Right hindlimb (tissue), 1 donor: Measurements from ENCODE around the gene GNG13.
"Not testable (repeated sequence)": the region's sequence is repeated elsewhere in the genome, so short reads cannot be mapped to it uniquely, and the experiment has no call there.

Experiments
- DNase-seq: peaks from one replicate; pipeline ENCODE4 v3.0.0-alpha.2; 2018

The GNG13 gene

DNA sequence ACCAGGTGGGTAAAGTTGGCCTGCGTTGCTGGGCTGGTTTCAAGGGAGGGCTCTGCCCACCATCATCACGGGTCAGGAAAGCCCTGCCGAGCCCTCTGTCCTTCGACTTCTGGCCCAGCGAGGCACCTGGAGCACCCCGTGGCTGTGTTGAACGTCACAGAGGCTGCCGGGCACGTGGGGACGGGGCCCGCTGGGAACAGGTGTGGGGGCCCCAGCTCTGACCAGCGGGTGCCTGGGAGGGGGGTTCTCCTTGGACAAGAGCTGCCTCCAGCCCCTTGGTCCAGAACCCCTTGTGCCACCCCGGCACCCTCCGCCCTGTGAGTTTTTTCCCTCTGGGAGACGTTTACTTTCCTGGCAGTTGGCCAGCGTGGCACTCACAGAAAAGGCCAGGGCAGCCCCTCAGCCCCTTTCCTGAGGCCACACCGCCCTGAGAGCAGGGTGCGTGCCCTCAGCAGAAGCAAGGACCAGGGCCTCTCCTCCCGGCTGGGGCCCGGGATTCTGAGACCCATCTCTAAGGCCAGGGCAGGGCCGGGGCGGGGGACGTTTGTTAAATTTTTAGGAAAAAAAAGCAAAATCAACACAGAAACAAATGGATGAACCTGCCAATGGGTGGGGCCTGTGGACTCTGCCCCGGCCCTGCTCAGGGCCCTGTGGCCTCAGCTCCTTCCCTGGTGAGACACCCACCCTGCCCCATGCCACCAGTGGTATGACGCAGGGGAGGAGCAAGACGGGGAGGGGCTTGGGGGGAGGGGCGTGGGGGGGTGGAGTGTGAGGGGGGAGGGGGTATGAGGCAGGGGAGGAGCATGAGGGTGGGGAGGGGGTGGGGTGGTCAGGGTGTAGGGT lies 31.3 kb upstream of the GNG13 start:
- DNase-seq = no peak

DNA sequence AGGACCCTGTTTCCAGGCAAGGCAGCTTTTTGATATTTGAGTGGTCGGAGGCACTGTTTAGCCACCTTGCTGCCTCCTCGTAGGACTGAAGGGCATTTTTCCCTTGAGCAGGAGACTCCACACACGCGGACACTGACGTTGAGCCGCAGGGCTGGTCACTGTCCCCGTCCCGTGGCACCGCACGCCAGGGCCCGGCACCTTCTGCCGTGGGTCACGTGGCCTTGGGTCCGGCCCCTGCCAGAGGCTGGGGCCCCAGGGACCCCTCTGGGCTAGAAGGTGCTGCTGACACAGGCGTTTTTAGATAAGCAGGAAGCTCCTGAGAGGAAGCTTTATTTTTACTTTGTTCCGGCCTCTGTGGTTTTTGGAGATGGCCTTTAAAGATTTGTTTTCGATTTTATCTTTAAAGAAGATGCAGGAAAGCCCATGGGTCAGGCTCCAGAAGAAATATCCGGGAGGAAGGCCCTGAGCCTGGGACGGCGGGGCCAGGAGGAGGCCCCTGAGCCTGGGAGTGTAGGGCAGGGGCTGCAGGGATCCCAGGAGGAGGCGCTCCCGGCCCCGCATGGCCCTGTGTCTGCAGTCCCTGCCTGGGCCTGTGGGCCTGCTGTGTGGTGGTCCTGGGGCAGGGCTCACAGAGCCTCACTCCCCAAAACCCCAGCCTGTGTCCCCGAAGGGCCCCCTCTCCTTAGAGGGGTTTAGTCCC lies 30.5 kb upstream of the GNG13 start:
- DNase-seq = no peak

DNA sequence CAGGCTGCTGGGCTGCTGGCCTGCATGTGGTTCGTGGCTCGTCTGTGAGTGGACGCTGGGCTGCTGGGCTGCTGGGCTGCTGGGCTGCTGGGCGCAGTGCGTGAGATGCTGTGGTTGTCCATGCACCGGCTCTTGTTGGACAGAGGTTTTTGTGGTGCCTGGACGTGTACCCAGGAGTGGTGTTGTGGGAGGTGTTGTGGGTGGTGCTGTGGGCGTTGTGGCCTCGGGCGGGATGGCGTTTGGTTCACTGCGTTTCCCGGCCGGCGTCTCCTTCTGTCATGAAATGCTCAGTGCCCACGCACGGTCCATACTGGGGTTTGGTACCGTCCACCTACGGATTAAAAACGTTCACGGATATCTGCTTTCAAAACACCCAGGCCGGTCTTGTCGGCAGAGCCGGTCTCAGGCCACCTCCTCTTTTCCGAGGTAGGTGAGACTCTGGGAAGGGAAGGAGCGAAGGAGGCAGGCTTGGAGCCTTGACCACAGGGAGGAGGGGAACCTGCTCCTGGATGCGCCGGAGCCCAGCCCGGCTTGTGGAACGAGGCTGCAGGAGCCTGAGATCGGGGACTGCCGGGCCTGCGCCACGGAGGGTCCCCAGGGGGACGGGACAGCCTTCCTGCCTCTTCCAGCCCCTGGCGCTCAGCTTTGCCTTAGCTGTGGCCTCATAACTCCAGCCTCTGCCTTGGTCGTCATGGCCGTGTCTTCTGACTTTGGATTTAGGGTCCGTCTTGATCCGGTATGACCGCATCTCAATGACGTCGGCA lies 29.8 kb upstream of the GNG13 start:
- DNase-seq = no peak

DNA sequence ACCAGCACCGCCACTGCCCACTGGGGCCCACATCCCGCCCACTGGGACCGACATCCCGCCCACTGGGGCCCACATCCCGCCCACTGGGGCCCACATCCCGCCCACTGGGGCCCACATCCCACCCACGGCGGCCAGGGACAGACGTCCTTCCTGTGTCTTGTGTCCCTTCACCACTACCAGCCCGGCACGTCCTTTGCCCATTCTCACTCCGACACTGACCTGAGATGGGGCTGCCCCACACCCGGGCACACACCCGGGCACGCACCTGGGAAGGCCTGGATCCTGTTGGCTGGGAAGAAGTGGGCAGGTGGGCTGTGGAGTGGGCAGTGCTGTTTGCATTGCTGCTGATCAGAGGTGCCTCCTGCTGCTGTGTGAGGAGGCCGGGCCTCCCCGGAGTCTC lies 28.4 kb upstream of the GNG13 start:
- no peak for DNase-seq

DNA sequence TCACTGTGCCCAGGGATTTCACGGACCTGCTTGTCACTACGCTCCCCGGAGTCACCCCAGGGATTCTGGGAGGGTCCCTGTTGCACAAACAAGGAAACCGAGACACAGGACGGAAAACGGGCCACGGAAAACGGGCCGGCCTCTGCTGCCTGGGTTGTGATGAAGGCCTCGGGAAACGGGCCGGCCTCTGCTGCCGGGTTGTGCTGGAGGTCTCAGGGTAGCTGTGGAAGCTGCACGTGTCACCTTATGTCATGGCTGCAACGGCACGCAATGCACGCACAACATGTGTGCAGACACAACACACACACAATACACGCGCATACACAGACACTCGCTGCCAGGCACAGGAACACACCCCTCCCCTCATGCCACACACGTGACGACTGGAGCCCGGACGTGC lies 27.0 kb upstream of the GNG13 start:
- DNase-seq = no peak

DNA sequence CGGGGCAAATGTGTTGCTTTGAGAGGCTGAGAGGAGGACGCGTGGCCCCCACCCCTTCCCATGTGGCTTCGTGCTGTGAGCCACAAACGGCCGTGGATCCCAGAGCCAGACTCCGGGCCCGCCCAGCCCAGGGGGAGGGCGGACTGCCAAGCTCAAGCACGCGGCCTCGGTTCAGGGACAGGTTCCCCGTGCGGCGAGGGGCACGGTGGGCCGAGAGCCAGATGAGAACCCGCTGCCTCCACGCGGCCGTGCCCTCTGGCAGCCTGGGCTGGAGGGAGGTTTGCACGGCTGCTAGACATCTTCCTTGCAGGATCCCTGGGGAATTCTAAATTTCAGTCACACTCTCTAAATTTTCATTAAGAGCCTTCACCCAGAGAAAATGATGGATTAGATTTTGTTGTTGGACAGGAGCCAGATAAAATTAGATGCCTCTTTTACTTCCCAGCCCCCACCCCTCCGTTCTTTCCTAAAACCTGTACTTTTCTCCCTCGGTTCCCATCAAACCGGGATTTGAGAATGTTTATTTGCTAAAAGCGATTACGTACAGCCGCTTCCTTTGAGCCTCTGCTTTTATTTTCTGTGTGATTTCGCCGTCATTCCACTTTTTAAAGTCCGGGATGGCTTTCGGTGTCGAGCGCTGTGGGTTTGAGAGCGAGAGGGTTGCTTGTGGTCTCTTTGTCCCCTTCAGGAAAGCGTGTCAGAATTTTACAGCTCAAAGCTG lies 25.0 kb upstream of the GNG13 start:
- DNase-seq = peak; percentile 77

DNA sequence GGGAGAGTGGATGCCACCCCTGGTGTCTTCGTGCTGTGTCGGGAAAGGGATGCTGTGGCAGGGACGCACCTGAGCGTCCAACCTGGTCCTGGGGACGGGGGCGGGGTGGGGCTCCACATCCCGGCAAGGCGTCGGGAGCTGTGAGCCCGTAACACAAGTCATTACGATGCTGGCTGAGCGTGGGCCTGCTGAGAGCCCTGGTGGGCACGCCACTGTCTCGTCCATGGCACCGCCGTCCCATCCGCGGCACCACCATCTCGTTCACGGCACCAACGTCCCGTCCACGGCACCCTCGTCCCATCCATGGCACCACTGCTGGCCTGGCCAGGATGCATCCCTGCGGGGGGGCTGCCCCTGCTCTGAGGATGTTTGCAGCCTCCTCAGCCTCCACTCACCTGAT lies 24.1 kb upstream of the GNG13 start:
- DNase-seq = no peak

DNA sequence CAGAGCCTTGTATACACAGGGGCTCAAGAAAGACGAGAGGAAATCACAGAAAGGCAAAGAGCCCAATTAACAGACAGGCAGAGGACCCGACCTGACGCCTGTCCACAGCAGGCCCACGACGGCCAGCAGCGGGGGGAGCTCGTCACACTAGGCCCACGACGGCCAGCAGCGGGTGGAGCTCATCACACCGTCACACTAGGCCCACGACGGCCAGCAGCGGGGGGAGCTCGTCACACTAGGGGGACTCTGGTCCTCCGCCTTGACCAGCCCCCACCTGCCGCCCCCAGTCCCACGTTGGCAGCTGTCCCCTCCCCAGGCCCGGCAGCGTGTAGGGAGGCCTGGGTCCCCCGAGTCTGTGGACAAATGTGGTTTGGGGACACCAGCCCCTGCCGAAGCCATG lies 23.7 kb upstream of the GNG13 start:
- DNase-seq = no peak

DNA sequence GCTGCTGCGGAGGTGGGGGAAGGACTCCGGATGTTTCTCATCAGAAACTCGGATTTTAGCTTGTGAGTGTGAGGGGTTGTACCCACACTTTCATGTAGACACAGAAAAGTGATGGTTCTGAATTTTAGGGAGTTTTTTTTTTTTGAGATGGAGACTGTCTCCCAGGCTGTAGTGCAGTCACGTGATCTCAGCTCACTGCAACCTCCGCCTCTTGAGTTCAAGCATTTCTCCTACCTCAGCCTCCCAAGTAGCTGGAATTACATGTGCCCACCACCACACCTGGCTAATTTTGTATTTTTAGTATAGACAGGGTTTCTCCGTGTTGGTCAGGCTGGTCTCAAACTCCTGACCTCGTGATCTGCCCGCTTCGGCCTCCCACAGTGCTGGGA lies 22.4 kb upstream of the GNG13 start:
- DNase-seq = no peak

DNA sequence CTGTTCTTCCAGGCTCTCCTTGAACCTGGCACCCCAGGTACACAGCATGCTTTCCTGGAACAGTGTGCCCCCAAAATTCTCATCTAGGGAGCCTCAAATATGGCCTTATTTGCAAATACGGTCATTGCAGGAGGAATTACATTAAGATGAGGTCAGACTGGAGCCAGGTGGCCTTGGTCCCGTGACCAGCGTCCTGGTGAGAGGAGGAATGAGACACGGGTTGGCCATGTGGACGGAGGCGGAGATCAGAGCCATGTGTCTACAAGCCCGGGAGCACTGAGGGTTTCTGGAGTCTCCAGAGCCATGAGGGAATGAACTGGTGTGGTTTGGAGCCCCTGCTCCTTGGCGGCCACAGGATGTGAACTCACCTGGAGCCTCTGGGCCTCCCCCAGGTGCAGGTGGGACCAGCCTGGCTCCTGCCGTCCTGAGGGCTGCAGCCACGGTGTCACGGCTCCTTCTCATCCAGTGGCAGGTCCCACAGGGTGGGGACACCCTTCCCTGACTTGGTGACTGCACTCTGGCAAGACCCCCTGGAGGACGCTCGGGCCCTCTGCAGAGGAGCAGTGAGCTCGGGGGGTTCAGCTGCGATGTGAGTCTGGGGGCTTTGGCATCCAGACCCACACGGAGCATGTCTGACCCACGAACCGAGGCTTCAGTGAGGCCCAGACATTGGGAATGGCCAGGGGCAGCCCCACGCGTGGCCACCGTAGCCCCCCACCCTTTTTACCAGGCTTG lies 21.8 kb upstream of the GNG13 start:
- DNase-seq = no peak

DNA sequence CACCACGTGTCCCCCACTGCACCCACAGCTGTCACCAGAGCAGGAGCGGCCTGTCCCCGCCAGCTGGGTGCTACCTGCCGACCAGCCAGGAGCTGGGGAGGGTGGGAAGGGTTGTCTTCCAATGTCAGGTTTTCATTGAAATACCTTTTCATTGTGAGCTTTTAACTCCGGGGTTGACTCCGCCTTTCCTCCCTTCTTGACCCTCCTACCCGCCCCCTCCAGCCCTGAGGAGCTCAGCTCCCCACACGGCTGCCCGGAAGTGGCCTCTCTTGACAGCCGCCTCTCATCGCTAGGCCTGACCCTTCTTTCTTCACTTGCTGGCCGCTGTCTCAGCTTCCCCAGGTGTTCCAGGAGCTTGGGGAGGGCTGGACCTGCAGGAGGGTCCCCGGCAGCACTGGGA lies 21.2 kb upstream of the GNG13 start:
- no peak for DNase-seq

DNA sequence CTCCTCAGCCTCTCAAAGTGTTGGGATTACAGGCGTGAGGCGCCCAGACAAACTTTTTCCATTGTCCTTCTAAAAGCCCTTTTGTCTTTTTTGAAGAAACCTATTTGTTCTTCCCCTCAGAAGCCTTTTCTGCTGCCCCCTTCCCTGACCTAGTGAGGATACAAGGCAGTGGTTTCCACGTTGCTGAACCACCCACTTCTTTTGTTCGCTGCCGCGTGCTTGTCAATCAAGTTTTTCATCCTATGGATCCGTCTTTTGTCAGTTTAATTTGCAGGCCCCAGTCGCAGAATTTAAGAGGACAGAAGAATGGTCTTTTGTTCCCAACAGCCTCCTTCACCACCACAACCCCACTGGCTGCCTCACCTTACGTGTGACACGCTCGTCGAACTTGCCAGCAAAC lies 20.2 kb upstream of the GNG13 start:
- DNase-seq = no peak

DNA sequence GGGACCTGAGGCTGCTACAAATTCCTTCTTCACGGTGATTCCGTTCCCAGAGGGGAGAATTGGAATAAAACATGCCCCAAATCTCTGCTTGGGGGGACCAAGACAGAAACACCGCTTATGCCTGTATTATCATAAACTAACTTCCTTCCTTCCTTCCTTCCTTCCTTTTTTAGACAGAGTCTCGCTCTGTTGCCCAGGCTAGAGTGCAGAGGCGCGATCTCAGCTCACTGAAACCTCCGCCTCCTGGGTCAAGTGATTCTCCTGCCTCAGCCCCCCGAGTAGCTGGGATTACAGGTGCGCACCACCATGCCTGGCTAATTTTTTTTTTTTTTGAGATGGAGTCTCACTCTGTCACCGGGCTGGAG lies 19.5 kb upstream of the GNG13 start:
- not testable (repeated sequence) for DNase-seq

DNA sequence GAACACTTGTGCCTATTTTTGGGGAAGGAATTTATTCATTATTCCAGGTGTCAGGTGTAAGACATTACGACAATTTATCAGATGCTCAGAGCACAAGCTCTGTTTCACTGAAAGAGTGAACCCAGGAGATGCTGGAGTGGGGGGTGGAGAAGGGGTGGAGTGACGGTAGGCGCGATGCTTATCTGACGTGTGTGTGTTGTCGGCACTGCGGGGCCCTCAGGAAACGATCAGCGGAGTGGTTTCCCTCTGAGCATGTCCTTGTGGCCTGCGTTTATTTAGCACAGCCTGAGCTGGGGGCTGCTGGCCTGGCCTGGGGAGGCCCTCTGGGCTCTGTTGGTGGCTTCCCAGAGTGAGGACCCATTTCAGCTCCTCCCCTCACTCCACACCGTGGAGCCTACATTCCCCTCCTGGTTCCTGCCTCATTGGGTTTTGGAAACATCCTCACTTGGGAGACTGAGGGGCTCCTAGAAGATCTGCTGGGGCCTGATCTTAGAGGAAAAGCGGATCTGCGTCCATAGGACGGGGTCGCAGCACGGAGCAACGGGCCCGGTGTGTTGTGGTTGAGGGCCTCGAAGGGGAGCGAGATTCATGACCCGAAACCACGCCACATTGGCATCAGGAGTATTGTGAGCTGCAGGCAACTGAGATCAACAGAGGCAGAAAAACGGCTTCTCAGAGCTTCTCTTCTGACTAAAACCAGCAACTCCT lies 19.0 kb upstream of the GNG13 start:
- DNase-seq = no peak

DNA sequence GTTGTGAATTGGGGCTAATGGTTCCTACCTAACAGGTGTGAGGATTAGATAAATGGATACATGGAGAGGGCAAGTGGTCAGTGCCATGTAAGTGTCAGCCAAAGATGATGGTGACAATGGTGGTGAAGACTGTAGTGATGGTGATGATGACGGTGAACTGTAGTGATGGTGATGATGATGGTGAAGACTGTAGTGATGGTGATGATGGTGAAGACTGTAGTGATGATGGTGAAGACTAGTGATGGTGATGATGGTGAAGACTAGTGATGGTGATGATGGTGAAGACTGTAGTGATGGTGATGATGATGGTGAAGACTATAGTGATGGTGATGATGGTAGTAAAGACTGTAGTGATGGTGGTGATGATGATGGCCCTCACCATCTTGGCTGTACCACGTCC lies 18.1 kb upstream of the GNG13 start:
- DNase-seq = no peak

DNA sequence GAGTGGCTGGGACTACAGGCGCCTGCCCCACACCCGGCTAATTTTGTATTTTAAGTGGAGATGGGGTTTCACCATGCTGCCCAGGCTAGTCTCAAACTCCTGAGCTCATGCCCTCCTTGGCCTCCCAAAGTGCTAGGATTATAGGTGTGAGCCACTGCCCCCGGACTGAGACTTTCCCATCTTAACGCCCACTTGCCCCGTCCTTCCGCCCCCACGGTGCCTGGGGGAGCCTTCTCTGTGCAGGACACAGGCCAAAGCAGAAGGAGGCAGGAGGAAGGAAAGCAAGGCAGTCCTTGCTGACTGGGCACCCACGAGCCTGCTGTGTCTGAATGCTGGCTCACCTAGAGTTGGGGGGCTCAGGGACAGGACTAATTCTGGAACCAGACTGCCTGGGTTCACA lies 17.6 kb upstream of the GNG13 start:
- DNase-seq = no peak

DNA sequence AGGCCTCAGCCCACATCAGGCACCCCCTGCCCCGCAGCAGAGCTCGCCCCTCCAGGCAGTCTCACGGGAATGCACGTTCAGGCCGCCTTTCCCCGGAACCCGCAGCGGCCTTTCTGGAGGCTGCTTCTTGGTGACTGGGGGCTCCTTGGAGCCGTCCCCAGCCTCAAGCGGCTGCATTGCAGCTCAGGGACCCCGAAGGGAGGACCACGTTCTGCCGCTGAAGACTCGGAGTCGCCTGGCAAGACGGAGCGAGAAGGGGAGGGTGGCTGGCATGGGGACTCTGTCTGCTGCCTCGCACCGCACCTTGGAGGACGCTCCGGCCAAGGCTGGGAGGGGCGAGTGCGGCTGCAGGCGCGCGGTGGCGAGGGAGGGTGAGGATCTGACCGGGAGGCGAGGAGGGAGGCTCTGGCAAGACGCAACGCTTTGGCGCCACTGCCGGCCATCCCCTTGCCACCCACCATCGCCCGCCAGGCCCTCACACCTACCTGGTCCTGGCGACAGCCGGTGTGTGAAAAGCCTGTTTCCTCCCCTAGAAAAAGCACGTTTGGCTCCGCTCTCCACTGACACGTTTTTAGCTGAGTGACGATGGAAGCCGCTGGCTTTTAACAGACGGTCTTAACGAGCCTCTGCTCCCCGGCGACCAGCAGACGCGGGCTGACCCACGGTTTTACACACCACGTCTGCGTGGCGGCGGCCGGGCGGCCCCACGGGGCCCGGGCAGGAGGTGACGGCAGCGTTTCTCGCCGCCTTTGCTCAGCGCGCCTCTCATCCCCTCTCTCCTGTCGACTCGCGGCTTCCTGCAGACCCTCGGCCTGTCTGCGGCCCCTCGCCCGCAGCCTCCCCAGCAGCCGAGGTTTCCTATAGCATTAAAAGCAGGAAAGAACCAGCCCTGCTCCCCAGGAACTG lies 16.7 kb upstream of the GNG13 start:
- no peak for DNase-seq

DNA sequence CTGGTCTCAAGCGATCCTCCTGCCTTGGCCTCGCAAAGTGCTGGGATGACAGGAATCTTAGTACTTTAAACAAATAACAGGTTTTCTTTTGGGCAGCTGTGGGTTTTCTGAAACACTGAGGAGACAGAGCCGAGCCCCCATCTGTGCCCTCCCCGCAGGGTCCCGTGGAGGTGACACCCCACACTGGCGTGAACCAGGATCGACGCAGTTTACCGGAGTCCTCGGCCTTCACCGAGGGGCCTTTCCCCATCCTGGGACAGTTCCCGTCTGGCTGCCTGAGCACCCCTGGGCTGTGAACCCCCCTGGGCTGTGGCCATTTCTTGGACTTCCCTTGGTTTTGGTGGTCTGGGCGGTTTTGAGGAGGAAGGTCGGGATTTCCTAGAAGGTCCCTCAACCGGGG lies 15.3 kb upstream of the GNG13 start:
- no peak for DNase-seq

DNA sequence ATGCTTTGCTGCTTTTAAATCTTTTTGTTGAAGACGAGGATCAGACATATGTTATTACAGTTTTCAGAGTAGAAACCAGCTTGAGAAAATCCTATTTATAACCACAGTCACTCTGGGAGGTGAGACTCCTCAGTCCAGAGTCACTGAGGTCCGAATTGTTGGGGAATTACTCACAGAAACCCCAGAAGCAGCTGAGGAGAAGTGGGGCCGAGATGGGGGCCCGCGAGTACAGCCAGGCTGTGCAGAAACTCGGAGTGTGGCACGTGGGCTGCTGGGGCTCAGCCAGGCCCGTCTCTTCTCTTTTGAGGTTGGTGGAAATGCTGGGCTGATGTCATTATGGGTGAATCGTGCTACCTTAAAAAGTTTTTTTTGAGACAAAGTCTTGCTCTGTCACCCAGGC lies 14.4 kb upstream of the GNG13 start:
- no peak for DNase-seq

DNA sequence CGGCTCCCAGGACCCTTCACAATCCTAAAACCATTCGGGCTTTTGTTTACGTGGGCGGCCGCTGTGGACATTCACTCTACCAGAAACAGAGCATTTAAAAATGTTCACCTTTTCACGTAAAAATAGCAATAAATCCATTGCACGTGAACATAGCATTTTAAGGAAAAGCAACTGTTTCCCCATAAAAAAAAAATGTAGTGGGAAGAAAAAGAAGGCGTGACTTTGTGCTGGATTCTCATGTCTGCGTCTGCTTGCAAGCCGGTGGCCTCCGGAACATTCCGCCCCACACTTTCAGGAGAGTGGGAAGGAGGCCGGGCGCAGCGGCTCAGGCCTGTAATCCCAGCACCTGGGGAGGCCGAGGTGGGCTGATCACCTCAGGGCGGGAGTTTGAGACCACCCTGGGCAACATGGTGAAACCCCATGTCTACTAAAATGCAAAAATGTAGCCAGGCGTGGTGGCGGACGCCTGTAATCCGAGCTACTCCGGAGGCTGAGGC lies 13.4 kb upstream of the GNG13 start:
- DNase-seq = no peak
